Measurements from ENCODE around the gene UBE2M. TPM values are rescaled to one million over a fixed set of nuclear protein-coding genes. Genes with fewer than 3 reads are reported as not detected.
"Not testable (repeated sequence)": the region's sequence is repeated elsewhere in the genome, so short reads cannot be mapped to it uniquely, and the experiment has no call there.

UBE2M gene
- total RNA-seq, 1 donor from 2014 or later, result 81.9 TPM

DNA sequence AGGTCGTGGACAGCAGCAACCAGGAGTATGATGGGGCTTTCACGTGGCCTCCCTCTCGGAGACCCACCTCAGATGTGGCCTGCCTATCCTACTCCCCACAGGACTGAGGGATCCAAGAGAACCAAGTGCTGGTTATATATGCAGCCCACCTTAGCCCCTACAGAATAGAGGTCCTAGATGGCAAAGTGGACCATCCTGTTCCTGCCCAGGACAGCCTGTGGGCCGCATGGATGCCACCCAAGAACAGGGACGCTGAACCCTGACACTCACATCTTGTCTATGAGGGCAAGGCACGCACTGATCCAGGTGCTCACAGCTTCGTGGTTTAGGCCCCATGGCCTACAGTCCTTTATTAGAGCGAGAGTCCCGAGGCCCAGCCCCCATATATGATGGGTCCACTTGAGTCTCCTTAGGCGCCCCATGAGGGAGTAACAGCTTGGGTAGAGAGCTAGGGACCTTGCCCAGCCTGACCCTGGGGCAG is 45.2 kb downstream of the UBE2M start:
- peaks cover 5% of the 10 kb centered on the region for H3K36me3 Mint-ChIP-seq
- no peak overlapping the region for H3K4me3 Mint-ChIP-seq
- TF ChIP-seq CTCF (conservative IDR thresholded peaks at IDR 0.05), result no peak
- H3K9me3 Mint-ChIP-seq, result no peaks in the 10 kb centered on the region
- DNase-seq (ENCODE audit: extremely low spot score, unreplicated experiment), result no peak
- peak overlapping the region; percentile 70 for H3K27ac Mint-ChIP-seq
- H3K4me1 Mint-ChIP-seq (ENCODE audit: unreplicated experiment), result peaks cover 8% of the 10 kb centered on the region
- H3K27me3 Mint-ChIP-seq, result no peaks in the 10 kb centered on the region

GRCh38 chr19:58511353-58512208 is 46.8 kb downstream of the UBE2M start, which contains the start of gene SLC27A5:
SLC27A5 (minus strand) TSS chr19:58511992; CDS start chr19:58511955, 37 bp downstream.
- no peak within 1 kb of the TSS for H3K4me3 Mint-ChIP-seq
- no peaks in the 10 kb centered on the region for H3K27me3 Mint-ChIP-seq
- peaks cover 5% of the 10 kb centered on the region for H3K36me3 Mint-ChIP-seq
- TF ChIP-seq CTCF (conservative IDR thresholded peaks at IDR 0.05), result no peak
- H3K4me1 Mint-ChIP-seq (ENCODE audit: unreplicated experiment), result peaks cover 8% of the 10 kb centered on the region
- no peak for DNase-seq (ENCODE audit: extremely low spot score, unreplicated experiment)
- H3K27ac Mint-ChIP-seq, result no peak within 1 kb of the TSS
- H3K9me3 Mint-ChIP-seq, result peaks cover 5% of the 10 kb centered on the region

GRCh38 chr19:58510084-58510862 is 48.1 kb downstream of the UBE2M start:
- H3K27ac Mint-ChIP-seq, result no peak overlapping the region
- peaks cover under 1% of the 10 kb centered on the region for H3K4me1 Mint-ChIP-seq (ENCODE audit: unreplicated experiment)
- TF ChIP-seq CTCF (conservative IDR thresholded peaks at IDR 0.05), result no peak
- no peak overlapping the region for H3K4me3 Mint-ChIP-seq
- peaks cover 5% of the 10 kb centered on the region for H3K9me3 Mint-ChIP-seq
- peaks cover under 1% of the 10 kb centered on the region for H3K36me3 Mint-ChIP-seq
- H3K27me3 Mint-ChIP-seq, result no peaks in the 10 kb centered on the region
- no peak for DNase-seq (ENCODE audit: extremely low spot score, unreplicated experiment)

GRCh38 chr19:58509731-58510083 is 48.7 kb downstream of the UBE2M start:
- Mint-ChIP-seq H3K4me1 (ENCODE audit: unreplicated experiment) (no peaks in the 10 kb centered on the region), H3K4me3 (no peak overlapping the region), H3K9me3 (peaks cover 5% of the 10 kb centered on the region), H3K27ac (no peak overlapping the region), H3K36me3 (no peaks in the 10 kb centered on the region), H3K27me3 (no peaks in the 10 kb centered on the region)
- DNase-seq (ENCODE audit: extremely low spot score, unreplicated experiment), result no peak
- no peak for TF ChIP-seq CTCF (conservative IDR thresholded peaks at IDR 0.05)

- H3K4me1 Mint-ChIP-seq (ENCODE audit: unreplicated experiment); H3K27ac Mint-ChIP-seq; H3K27me3 Mint-ChIP-seq; DNase-seq (ENCODE audit: extremely low spot score, unreplicated experiment); H3K9me3 Mint-ChIP-seq; H3K4me3 Mint-ChIP-seq; H3K36me3 Mint-ChIP-seq: not testable (repeated sequence)
These were observed 50.7 kb downstream of the UBE2M start for GRCh38 chr19:58507602-58508223.

Small RNA genes within 50 kb of the gene (microRNA-seq; reads per million reads assigned to microRNA genes)
- 2.5 reads per million for gene MIR6807

Other genes starting within 250 kb of the UBE2M start
- gene ZSCAN22, start 231.6 kb downstream of the UBE2M start, total RNA-seq (ENCODE audit: low replicate concordance), result 4.2 and 5.4 TPM in 2 replicates
- gene A1BG, start 205.1 kb downstream of the UBE2M start, total RNA-seq (ENCODE audit: low replicate concordance), result 5.1 and 11.7 TPM in 2 replicates
- gene ZNF497, start 195.9 kb downstream of the UBE2M start, total RNA-seq (ENCODE audit: low replicate concordance), result 4.1 and 8.1 TPM in 2 replicates
- gene ZNF837, start 177.6 kb downstream of the UBE2M start, total RNA-seq (ENCODE audit: low replicate concordance), result 2.8 and 3.8 TPM in 2 replicates
- 1,320 and 1,324 TPM in 2 replicates for gene RPS5, start 171.3 kb downstream of the UBE2M start, total RNA-seq (ENCODE audit: low replicate concordance)
- 1.0 and 4.0 TPM in 2 replicates for gene RNF225, start 163.0 kb downstream of the UBE2M start, total RNA-seq (ENCODE audit: low replicate concordance)
- gene ZNF584, start 150.0 kb downstream of the UBE2M start, total RNA-seq (ENCODE audit: low replicate concordance), result 10.1 and 18.2 TPM in 2 replicates
- 2.5 and 6.0 TPM in 2 replicates for gene ZNF132, start 118.5 kb downstream of the UBE2M start, total RNA-seq (ENCODE audit: low replicate concordance)
- gene ZNF324B, start 107.0 kb downstream of the UBE2M start, total RNA-seq (ENCODE audit: low replicate concordance), result 9.3 and 12.7 TPM in 2 replicates
- 11.5 and 15.0 TPM in 2 replicates for gene ZNF324, start 91.5 kb downstream of the UBE2M start, total RNA-seq (ENCODE audit: low replicate concordance)
- gene ZNF446, start 82.3 kb downstream of the UBE2M start, total RNA-seq (ENCODE audit: low replicate concordance), result 13.0 and 17.4 TPM in 2 replicates
- gene SLC27A5, start 46.6 kb downstream of the UBE2M start, total RNA-seq (ENCODE audit: low replicate concordance), result 5.7 and 9.3 TPM in 2 replicates
- 18.6 and 20.2 TPM in 2 replicates for gene ZBTB45, start 38.8 kb downstream of the UBE2M start, total RNA-seq (ENCODE audit: low replicate concordance)
- 401 and 679 TPM in 2 replicates for gene TRIM28, start 14.5 kb downstream of the UBE2M start, total RNA-seq (ENCODE audit: low replicate concordance)
- 86.5 and 97.7 TPM in 2 replicates for gene CHMP2A, start 3.5 kb downstream of the UBE2M start, total RNA-seq (ENCODE audit: low replicate concordance)
- 22.9 and 30.0 TPM in 2 replicates for gene MZF1, start 14.7 kb upstream of the UBE2M start, total RNA-seq (ENCODE audit: low replicate concordance)